HG03378 (cell line): ENCODE data around the gene FBXW5.

ENCODE experiments used
- ATAC-seq: cut with Tn5 transposase; IDR thresholded peaks from one replicate; pipeline ENCODE4 v1.9.1; 2021; ENCODE audit warnings: mild to moderate bottlenecking, moderate library complexity; ENCODE audit not compliant: unreplicated experiment

The FBXW5 gene

GRCh38 chr9:136978073-136978864 lies 33.7 kb upstream of the FBXW5 start:
- no peak for ATAC-seq

DNA sequence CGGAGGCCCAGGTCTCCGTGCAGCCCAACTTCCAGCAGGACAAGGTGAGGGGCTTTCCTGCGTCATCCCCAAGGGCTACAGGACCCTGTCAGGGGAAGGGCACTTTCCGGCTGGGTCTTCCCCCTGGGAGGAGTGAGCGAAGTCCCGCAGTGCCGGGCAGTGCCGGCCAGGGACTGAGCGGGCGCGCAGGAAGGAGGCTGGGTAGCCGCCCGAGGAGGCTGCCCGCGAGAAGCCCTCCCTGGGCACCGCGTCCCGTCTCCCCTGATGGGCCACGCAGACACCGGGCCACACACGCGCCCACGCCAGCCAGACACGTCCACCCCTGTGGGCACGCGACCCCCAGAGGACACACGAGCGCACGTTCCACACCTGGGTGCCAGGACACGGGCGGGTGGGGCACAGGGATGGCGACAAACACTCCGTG lies 33.1 kb upstream of the FBXW5 start:
- ATAC-seq, result no peak

DNA sequence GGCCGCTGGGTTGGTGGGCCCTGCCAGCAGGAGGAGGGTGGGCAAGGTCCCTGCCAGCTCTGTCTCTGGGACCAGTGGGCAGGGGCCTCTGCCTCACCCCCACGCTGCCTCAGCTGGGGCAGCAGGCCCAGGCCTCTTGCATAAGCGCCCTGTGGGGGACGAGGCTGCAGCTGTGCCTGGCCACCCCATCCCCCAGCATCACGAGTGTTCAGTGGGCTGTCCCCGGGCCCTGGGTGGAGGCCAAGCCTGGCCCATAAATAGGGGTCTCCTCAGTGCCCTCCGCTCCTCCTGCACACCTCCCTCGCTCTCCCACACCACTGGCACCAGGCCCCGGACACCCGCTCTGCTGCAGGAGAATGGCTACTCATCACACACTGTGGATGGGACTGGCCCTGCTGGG lies 32.7 kb upstream of the FBXW5 start, which contains the start of gene PTGDS:
Gene PTGDS, plus strand, starts transcription at position 282 of the 400 bp plus-strand sequence. Its CDS starts 75 bp downstream, at position 357.
- no peak for ATAC-seq

DNA sequence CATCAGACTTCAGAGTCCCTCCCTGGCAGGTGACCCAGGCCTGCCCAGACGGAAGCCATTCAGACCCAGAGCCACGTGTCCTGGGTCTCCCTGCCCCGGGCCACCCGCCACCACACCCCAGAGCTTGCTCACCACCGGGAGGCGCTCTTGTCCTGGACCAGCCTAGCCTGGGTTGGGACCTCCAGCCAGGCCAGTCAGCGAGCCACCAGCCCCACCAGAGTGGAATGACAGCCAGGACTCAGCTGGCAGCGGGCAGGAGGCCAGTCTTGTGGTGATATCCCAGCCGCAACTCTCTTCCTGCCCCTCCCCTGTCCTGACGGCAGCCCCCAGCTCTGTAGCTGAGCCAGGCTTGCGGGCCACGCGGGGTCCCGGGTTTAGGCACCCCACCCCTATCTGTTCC lies 31.1 kb upstream of the FBXW5 start:
- ATAC-seq, result no peak

GRCh38 chr9:136974817-136975535 lies 30.4 kb upstream of the FBXW5 start:
- ATAC-seq, result no peak

DNA sequence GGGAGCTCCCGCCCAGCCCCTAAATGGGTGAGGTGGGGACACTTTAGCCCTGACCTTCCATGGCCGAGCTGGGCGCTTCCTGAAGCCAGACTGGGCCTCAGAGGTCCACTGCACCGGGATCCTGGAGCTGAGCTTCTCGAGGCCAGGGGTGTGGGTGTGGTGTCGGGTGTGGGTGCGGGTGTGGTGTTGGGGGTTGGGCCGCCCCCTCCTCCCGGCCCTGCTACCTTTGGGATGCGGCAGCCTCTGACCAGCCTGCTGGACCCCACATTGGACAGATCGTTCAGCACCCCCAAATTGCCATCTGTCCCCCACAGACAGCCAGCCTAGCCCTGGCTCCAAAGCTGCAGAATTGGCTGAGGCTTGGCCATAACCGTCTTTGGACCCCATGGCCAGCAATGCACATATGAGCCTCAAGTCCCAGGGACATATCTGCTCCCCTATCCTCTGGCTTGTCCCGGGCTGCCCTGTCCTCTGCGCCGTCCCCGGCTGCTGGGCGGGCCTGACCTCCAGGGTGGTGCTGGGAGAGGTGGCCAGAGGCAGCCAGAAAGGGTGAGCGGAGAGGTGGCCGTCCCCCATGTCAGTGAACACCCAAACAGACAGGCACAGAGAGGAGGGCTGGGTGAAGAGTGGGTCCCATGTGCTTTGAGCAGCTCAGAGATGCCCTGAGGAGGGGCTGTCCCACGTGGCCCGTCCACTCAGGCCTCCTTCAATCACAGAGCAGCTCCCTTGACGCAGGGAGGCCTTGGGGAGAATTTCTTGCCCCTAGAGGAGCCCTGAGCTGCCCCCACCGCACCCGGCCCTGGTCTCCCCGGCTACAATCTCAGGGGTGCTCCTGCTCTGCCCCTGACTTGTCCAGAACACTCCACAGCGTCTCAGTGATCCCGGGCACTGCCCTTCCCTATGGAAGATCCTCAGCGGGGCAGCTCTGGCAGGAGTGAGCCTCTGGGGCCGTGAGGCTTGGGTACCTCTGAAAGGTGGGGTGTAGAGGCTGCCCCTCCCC lies 29.4 kb upstream of the FBXW5 start:
- no peak for ATAC-seq

DNA sequence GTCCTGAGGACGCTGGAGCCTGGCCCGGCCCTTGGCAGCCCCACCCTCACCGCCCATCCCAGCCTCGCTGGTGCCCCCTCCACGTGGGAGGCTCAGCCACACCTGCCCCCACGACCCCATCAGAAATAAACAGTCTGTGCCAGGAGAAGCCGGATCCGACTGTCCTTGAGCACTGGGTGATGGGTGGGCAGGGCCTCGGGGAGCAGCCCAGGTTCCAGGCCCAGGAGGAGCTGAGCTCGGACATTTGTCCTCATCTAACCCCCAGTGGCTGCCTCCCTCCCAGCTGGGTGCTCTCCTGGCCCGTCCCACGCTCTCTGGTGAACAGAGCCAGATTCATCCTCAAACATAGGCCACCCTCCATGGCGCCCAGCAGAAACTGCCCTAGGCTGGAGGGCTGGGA lies 28.2 kb upstream of the FBXW5 start:
- ATAC-seq, result no peak

- ATAC-seq, result no peak
Measured at GRCh38 chr9:136972335-136972734, 27.8 kb upstream of the FBXW5 start.

DNA sequence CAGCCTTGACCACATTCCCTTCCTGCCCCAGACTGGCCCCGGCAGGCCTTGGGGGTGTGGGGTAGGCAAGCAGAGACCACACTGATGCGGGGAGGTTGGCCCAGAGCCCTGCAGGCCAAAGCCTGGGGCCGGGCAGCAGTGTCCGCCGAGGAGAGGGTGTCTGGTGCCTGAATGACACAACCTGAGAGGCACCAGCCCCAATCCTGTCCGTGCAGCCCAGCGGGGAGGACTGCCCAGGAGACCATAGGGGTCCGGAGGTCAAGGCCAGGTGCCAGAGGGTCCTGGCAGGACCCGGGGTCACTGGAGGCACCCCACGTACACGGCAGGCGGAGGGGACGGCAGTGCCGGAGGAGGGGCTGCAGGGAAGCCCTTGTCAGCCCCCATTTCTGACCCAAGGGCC lies 27.2 kb upstream of the FBXW5 start:
- no peak for ATAC-seq

- no peak for ATAC-seq
Measured at GRCh38 chr9:136970361-136970760, 25.8 kb upstream of the FBXW5 start.

DNA sequence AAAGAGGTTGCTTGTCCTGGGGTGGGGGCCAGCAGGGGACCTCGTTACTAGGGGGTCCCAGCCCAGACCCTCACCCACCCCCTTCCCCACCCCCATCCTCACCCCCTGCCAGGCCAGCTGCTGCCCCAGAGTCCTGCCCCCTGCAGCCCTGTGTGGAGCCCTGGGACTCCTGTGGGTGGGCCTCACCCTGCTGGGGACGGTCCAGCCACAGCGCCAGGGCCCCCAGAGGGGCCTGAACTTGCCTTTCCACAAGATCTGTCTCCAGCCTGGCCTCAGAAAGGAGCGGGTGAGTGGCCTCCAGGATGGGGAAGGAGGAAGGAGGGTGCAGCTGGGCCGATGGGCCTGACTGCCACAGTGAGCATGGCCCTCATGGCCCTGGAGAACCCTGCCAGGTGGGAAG lies 25.2 kb upstream of the FBXW5 start:
- no peak for ATAC-seq

- no peak for ATAC-seq
Measured at GRCh38 chr9:136969150-136969549, 24.6 kb upstream of the FBXW5 start.

- no peak for ATAC-seq
Measured at GRCh38 chr9:136968333-136969127, 24.0 kb upstream of the FBXW5 start.

GRCh38 chr9:136965771-136966484 lies 21.4 kb upstream of the FBXW5 start:
- no peak for ATAC-seq

GRCh38 chr9:136964833-136965422 lies 20.4 kb upstream of the FBXW5 start:
- no peak for ATAC-seq

DNA sequence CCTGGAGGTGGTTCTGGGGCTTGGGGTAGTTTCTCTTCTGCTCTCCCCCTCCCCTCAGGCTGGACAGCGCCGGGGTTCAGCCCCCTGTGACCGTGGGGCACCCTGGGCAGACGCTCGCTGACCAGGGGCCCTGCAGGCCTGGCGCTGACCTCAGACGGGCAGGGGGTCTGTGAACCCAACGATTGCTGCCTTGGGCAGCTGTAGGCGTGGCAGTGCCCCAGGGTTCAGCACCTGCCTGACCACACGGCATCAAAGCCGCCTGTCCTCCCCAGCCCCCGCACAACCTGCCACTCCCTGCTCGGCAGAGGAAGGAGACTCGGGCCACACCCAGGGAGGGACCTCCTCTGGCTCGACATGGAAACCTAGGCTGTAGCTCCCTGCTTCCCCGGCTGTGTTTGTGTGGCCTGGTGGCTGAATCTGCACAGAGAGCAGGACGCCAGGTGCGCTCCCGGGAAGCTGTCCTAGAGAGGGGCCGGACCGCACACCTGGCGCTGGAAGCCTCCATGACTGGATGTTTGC lies 19.7 kb upstream of the FBXW5 start:
- no peak for ATAC-seq

DNA sequence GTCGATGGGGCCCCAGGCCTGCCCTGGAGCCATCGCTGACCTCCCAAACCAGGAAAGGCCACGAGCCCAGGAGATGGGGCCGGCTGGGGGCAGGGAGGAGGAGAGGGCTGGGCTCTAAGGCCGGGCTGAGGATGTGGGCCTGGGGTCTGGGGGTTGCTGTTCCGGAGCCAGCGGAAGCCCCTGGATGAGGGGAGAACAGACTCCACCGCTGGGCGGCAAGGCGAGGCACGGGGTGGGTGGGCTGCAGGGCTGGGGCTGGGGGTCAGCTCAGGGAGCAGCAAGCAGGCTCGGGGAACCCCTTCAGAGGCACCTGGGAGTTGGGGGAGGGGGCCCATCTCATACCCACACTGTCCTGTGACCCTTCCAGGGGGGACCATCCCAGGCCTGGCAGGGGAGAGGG lies 19.2 kb upstream of the FBXW5 start:
- no peak for ATAC-seq

DNA sequence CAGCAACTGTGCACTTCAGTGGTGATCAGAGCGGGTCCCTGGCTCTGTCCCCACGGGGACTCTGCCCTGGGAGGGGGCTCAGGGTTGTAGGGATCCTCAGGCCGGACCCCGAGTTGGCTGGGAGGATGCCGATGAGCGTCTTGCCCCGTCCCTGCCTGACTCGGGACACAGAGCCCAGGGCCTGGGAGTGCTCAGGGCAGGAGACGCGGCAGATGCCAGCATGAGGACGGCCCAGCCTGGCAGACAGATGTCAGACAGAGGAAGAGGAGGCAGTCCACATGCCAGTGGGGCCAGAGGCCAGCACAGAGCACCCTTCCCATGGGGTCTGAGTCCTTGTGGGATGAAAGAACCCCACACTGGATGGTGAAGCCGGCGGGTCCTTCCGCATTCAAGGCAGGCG lies 18.8 kb upstream of the FBXW5 start:
- no peak for ATAC-seq

GRCh38 chr9:136962701-136963248 lies 18.2 kb upstream of the FBXW5 start:
- ATAC-seq, result no peak
